GM19035 (cell line): ENCODE measurements around the gene SLC5A12.

ENCODE experiments used
- ATAC-seq: cut with Tn5 transposase; IDR thresholded peaks from one replicate; pipeline ENCODE4 v1.9.1; 2021; ENCODE audit not compliant: unreplicated experiment

SLC5A12 gene

GRCh38 chr11:26719289-26719973 is 2.4 kb downstream of the SLC5A12 start:
- ATAC-seq: no peak

GRCh38 chr11:26717771-26718170 is 4.1 kb downstream of the SLC5A12 start:
- ATAC-seq: no peak

GRCh38 chr11:26715133-26715532 is 6.7 kb downstream of the SLC5A12 start:
- ATAC-seq: no peak

- ATAC-seq: no peak
Measured at GRCh38 chr11:26712497-26712896, 9.4 kb downstream of the SLC5A12 start.

- no peak for ATAC-seq
Measured at GRCh38 chr11:26710489-26710888, 11.4 kb downstream of the SLC5A12 start.

- ATAC-seq: no peak
Measured at GRCh38 chr11:26708736-26709456, 13.0 kb downstream of the SLC5A12 start.

GRCh38 chr11:26706181-26706580 is 15.7 kb downstream of the SLC5A12 start:
- no peak for ATAC-seq

- no peak for ATAC-seq
Measured at GRCh38 chr11:26704249-26704648, 17.6 kb downstream of the SLC5A12 start.

GRCh38 chr11:26703411-26704191 is 18.3 kb downstream of the SLC5A12 start:
- ATAC-seq: no peak

- no peak for ATAC-seq
Measured at GRCh38 chr11:26702406-26702805, 19.5 kb downstream of the SLC5A12 start.

GRCh38 chr11:26700574-26701235 is 21.2 kb downstream of the SLC5A12 start:
- no peak for ATAC-seq

- ATAC-seq: no peak
Measured at GRCh38 chr11:26698224-26698623, 23.6 kb downstream of the SLC5A12 start.

GRCh38 chr11:26696330-26696729 is 25.5 kb downstream of the SLC5A12 start:
- no peak for ATAC-seq

- no peak for ATAC-seq
Measured at GRCh38 chr11:26688701-26689100, 33.2 kb downstream of the SLC5A12 start.

GRCh38 chr11:26687351-26687750 is 34.5 kb downstream of the SLC5A12 start:
- no peak for ATAC-seq

GRCh38 chr11:26677566-26677965 is 44.3 kb downstream of the SLC5A12 start:
- ATAC-seq: no peak

- no peak for ATAC-seq
Measured at GRCh38 chr11:26676641-26677040, 45.2 kb downstream of the SLC5A12 start.

- no peak for ATAC-seq
Measured at GRCh38 chr11:26675233-26675928, 46.5 kb downstream of the SLC5A12 start.

GRCh38 chr11:26665946-26666345 is 55.9 kb downstream of the SLC5A12 start:
- no peak for ATAC-seq

GRCh38 chr11:26665036-26665435 is 56.8 kb downstream of the SLC5A12 start:
- ATAC-seq: no peak

GRCh38 chr11:26662916-26663315 is 58.9 kb downstream of the SLC5A12 start:
- ATAC-seq: no peak
